Fibroblast of skin of left biceps (primary cell): ENCODE results near the gene ZNF674.

ENCODE experiments used
- DNase-seq, 2 experiments: peaks; one replicate each; pipeline ENCODE4 v3.0.0-alpha.2; 2013; ENCODE audit warnings: low read depth in 2 of 2

Gene ZNF674

DNA sequence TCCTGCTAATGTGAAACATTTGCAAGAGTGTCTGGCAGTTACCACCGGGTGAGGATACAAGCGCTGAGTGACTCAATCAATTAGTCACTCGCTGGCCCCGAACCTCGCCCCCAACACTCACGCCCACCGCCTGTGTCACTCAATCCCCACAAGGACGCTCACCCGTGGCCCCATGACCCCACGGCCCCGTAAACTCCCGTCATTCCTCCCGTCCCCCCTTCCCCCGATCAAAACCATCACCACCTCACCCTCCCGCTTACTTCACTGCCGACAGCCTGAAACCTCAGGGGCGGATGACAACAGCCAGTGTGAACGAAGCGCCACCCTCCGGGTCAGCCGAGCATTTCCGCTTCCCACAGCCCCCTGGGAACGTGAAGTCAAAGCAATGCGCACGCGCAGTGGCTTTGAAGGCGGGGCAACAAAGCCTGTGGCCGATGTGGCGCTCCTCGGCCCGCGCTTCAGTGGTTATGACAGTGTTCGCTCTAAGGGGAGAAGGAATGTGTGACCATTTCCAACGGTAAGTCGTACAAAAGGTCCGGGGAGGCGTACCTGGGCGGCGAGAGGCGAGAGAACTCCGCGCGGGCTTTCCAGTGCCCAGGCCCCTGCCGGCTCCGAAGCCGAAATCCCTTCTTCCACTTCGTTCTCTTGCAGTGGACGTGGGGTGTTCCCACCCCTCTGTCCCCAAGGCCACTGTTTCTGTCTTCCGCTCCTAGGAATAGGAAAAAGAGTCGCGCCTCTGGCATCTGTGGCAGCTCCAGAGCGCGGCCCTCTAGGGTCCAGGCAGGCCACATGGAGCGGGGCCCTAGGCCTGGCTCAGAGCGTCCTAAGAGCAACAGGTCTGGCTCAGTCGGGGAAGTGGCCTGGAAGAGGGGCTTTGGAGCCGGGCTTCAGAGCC, at the start of gene ZNF674:
TSS of gene ZNF674 (minus strand) at position 311 of the 895 bp plus-strand sequence. CDS start 3,334 bp downstream, outside the sequence.
- peak; percentile 67 to 69 for DNase-seq

DNA sequence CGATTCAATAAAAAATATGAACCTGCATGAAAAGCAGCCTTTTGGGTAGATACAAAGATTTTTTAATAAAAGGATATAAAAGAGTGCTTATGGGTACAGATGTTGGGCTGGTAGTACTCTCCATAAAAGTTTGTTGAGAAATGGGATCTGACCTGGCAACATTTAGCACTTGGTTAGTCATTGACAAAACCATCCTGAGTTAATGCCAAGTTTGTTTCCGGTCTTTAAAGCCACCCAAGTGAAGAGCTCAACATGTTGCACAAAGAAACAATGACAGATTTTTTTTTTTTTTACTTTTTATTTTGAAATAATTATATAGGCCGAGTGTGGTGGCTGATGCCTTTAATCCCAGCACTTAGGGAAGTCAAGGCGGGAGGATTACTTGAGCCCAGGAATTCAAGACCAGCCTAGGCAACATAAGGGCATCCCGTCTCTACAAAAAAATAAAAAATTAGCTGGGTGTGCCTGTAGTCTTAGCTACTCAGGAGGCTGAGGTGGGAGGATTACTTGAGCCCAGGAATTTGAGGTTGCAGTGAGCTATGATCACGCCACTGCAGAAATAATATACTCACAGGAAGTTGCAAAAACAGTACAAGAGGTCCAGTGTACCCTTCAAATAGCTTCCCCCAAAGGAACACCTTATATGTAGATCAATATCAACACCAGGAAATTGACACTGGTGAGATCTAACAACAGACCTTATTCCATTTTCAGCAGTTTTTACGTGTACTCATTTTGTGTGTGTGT, 44.9 kb upstream of the ZNF674 start:
- no peak for DNase-seq

DNA sequence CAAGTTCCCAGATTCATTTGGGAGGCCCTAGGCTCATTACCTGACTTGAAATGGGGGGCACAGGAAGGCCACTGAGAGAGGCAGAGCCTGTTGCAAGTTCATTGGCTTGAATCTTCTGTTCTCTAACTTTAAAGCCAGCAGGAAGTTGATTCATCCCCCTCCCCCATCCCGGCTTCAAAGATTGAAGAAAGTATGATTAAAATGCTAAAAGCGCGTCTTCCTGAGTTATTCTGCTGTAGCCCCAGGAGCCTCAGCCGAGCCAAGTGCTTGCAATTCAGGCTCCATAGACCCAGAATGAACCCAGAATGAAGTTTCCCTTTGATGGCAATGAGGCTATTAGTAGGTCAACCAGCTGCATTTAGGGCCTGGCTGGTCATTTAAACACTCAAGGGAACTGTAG, 43.0 kb upstream of the ZNF674 start:
- DNase-seq, result peak in 1 of 2 experiments; percentile 46

DNA sequence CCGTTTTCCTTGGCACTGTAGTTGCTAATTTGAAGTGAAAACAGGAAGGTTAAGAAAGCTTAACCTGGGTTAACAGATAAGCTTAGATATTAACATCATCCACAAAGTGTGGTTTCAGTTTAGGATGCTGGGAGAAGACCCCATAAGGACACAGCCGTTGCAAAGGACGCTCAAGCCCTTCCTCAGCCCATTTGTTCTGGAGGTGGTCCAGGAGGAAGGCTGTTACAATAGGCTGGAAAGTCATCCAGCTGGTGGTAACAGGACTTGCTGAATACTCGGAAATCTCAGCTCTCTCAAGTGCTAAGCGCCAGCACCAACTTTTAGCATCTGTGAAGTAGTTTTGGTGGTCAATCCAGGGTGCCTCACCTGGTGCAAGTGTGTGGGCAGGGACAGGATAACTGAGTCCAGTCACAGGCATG, 42.5 kb upstream of the ZNF674 start:
- DNase-seq, result no peak

DNA sequence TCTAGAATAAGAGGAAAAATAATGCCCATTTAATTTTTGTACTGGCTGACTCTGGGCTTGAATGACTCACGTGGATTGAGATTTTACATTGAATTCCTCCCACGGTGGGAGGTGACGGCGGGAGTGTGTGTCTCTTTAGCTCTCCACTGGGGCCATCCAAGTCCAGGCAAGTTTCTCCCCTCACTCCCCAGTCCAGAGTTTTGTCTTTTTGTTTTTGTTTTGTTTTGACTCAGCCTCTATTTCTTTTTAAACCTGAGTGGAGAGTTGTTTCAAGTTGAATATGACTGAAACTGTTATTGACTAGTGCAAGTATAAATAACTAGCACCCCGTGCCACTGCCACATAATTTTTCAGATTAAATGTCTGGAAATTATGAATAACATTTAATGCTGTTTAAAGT, 41.9 kb upstream of the ZNF674 start:
- no peak for DNase-seq

DNA sequence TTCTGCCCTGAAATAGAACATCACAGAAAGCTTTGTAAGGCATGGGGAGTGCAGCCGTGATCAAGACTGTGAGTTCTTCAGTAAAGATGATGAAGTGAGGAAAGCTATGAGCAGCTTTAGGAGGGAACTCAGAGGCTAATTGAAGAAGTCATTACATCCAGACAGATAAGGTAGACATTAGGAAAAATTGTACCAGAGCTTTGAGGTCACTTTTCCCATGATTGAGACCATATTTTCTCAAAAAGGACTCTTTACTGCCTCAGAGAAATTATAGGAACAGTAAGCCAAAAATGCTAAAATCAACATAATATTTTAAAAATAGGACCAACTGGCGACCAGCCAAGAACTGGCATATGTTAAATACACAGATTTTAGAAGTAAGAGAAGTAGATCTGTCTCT, 39.5 kb upstream of the ZNF674 start:
- no peak for DNase-seq

DNA sequence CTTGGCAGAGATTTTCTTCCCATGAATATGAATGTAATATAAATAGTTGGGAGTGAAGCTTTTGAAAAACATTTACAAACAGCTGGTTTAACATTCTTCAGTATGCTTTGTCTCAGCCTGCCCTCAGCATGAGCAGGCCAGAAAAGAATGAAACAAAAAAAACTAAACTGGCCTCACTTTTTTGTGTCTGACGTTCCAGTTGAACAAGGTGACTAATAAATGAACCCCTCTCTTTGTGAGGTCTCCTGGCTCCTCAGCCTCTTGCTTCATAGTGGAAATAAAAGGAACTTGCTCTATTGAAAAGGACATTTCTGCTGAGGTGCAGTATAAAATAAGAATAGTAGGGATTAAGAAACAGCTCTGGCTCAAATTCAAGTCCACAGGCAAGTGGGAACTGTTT, 37.7 kb upstream of the ZNF674 start:
- peak; percentile 70 to 78 for DNase-seq

DNA sequence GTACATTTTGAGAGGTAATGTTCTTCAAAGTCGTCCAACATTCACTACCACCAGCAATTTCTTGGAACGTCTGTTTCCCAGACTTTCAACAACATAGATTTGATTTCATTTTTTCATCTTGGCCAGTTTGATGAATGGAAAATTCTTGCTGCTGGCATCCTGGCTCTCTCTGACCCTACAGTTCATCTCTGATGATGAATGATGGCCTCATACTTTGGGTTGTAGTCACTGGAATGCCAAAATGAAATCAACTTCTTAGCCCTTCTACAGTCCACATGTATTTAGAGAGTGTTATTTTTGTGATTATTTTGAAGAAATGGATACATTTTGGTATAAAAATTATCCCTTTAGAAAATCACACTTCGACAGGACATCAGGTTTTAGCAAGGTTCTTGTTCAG, 37.1 kb upstream of the ZNF674 start:
- DNase-seq, result no peak

DNA sequence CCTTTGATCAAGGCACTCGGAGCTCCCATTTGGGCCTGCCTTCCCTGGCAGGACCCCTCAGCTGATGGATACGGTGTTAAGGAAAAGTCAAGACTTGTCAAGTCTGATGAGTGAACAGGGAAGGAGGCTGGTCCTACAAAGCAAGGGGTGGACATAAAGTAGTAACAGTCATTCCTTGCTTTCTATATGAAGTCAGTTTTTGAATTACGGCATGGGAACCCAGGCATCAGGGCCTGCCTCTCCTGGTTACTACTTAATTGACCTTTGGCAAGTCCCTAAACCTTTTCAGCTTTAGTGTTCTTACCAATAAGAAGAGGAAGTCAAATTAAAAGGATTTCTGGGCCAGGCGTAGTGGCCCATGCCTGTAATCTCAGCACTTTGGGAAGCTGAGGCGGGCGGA, 35.4 kb upstream of the ZNF674 start:
- no peak for DNase-seq

DNA sequence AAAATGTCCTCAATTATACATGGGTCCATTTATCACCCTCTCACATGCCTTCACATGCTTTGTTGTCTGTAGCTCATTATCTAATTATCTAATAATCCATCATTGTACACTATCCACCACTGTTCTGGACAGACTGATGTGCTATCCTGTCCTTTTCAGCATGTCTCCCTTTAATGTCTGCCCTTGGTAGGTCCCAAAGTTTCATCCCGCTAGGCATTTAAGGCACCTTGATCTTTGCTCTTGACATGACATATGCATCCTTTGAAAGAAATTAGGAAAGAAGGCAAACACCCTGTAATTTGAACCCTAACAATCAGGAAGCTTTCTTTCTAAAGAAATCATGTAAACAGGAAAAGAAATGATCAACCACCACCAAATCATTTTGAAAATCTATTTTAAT, 34.0 kb upstream of the ZNF674 start:
- no peak for DNase-seq

DNA sequence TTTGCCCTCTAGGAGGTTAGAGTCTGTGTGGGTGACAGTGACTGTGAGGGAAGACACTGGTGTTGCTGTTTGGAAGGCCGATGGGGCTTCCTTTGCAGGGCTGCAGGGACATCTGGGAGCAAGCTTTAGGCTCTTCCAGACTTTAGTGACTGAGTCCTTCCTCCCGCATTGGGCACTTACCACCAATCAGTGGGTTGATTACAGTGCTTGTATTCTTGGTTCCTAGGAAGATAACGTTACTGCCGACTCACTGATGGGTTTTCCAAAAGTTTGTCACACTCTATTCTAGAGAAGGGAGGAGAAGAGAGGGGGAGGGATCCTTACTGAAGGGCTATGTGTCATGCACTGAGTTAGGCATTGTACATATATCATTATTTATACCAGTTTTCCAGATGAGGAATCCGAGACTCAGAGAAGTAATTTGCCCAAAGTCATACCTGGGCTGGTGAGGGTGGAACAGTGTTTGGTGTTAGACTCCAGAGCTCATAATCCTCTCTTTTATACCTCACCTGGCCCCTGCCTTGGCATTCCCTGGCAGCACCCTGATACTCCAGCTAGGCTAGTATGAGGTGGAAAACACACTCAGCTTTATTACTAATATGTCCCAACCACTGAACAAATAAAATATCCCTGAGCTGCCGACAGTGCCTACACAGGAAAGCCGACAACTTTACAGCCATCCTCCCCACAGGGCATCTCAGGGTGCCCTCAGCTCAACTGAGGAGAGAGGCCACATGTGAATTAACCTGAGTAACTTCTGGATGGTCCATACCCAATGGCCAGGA, 32.2 kb upstream of the ZNF674 start:
- DNase-seq, result no peak

DNA sequence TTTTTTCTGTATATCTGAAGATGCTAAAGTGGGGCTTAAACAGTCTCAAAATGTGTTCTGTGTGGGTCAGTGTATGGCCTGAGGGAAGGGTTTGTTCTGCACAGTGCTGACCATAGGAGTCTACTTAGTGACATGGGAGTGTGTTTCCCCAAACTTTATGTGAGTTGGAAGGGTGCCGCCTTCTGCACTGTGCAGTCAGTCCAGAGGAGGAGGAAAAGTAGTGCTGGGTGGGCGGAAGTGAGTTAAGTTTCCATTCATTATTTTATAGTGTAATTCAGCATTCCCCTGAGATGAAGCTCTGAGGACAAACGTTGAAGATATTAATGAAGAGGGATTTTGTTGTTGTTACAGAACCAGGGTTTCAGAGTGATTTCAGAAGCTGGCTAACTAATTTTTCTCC, 31.2 kb upstream of the ZNF674 start:
- no peak for DNase-seq

DNA sequence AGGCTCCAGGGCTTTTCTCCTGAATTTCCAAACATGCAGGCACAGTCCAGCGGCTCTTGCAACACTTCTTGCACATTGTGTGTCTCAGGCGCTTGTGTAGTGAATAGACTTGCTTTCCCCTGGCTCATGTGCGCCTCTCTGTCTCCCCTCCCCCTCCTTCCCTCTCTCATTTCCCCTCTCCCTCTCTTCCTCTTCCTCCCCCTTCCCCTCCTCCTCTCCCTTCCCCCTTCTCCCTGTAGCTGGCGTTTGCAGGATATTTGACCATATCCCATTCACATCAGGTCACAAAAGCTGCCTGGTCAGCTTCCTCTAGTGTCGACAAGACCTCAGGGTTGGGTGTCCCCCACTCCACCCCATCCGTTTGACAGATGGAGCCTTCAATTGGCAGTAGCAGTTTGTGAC, 30.8 kb upstream of the ZNF674 start:
- no peak for DNase-seq

DNA sequence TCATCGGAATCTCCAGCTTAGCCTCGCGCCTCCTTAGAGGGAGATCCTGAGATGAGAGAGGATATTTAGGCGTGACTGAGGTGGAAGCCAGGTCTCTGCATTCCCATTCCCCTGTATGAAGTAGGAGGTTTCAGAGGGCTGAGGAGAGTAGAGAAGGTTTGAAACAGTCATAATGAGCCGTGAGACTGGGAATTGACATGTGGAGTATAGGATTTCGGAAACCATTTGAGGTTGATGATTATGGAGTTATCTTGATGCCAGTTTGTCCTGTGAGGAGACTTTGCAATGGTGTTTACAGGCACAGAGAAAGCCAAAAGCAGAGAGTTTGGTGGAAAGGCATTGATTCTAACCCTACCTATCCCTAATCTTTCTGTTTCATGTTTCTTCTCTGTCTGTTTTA, 30.4 kb upstream of the ZNF674 start:
- DNase-seq, result no peak

DNA sequence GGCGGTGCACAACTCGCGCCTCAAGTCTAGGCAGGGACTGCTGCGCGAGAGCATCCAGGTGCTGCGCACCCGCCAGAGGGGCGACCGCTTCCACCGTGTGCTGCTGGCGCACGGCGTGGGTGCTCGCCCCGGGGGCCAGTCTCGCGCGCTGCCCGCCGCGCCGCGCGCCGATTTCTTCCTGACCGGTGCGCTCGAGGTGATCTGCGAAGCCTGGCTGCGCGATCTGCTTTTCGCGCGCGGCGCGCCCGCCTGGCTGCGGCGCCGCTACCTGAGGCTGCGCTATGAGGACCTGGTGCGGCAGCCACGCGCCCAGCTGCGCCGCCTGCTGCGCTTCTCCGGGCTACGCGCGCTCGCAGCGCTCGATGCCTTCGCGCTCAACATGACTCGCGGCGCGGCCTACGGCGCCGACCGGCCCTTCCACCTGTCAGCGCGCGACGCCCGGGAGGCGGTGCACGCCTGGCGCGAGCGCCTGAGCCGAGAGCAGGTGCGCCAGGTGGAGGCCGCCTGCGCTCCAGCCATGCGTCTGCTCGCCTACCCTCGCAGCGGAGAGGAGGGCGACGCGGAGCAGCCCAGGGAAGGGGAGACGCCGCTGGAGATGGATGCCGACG, 29.7 kb upstream of the ZNF674 start:
- no peak for DNase-seq

DNA sequence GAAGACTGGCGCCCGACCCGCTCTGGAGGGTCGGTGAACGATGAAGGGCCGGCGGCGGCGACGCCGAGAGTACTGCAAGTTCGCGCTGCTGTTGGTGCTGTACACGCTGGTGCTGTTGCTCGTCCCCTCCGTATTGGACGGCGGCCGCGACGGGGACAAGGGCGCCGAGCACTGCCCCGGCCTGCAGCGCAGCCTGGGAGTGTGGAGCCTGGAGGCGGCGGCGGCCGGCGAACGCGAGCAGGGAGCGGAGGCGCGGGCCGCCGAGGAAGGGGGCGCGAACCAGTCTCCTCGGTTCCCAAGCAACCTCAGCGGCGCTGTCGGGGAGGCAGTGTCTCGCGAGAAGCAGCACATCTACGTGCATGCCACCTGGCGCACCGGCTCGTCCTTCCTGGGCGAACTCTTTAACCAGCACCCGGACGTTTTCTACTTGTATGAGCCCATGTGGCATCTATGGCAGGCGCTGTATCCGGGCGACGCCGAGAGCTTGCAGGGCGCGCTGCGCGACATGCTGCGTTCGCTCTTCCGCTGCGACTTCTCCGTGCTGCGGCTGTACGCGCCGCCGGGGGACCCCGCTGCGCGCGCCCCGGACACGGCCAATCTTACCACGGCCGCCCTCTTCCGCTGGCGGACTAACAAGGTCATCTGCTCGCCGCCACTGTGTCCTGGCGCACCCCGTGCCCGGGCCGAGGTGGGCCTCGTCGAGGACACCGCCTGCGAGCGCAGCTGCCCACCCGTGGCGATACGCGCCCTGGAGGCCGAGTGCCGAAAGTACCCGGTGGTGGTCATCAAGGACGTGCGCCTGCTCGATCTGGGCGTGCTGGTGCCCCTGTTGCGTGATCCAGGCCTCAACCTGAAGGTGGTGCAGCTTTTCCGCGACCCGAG, 28.9 kb upstream of the ZNF674 start:
- DNase-seq, result no peak

DNA sequence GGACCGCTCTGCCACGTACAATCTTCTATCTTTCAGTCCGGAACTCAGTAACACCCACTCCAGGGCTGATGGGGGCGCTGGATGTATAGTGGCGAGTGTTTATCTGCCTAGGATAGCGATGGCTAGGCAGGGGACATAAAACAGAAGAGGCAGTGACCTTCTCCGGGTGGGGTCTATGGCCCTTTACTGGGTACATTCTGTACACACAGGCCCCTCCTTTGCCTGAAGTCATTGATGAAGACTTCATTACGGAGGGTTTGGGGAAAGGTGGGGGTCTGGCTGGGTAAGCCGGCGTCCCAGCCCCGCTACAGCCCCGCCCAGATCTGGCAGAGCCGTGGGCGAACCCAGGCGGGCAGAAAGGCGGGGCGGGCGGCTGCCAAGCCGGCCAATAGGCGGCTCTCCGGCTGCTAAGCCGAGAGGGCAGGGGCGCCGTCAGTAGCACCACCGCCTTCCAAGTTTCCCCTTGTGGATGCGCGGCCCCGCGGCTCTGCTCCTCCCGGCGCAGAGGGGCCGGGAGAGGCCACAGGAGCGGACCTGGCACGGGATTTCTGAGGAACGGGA, 28.2 kb upstream of the ZNF674 start, which contains the start of gene CHST7:
TSS of gene CHST7 (plus strand) at position 435 of the 561 bp plus-strand sequence. CDS start 167 bp downstream, outside the sequence.
- no peak for DNase-seq

DNA sequence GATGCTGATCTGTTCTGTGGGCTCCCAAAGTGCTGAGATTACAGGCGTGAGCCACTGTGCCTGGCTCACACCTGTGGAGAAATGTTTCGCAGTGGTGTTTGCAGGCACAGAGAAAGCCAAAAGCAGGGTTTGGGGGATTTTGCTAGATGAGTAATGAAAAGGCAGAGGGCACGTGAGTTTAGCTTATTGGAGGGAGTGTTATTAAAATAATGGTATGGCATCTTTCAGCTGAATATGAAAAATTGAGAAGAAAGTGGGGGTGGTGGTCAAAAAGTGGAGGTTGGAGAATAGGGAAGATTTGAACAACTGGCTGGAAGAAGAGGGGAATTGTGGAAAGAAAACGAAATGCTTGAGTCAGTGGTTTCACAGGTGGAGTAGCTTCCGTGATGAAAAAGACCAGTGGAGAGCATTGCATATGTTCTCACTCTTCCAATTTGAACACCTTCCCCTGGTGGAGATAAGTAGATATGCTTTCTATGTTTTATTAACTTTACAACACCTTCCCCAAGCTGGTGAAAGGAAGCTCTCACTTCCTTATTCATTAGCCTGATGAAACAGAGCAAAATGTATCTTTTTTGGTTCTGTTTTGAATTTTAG, 27.2 kb upstream of the ZNF674 start:
- DNase-seq, result no peak

DNA sequence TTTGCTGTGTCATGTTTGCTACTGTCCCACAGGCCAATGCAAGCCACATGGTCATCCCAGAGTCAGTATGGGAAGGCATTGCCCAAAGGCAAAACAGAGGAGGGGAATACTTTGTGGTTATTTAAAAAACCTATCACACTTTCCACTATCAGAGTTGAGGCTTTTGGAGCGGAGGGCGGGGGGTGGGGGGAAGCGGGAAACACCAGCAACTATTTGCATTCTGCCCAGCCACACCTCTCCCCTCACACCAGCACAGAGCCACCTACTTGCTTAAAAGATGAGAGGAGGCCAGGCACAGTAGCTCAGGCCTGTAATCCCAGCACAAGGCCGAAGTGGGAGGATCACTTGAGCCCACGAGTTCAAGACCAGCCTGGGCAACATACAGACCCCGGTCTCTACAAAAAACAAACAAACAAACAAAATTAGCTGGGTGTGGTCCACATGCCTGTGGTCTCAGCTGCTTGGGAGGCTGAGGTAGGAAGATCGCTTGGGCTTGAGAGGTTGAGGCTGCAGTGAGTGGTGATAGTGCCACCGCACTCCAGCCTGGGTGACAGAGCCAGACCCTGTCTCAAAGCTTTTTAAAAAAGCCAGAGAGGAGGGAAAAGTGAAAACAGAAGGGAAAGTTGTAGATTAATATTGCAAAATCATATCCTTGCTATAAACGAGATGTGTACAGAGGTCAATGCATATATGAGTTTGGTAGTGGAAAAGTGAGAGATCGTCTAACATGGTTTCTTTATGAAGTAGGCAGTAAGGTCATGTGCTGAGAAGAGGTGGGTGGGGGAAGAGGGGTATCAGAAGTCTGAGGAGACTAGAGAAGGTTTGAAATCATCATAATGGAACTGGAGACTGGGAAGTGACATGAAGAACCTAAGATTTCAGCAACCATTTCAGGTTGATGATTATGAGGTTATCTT, 26.5 kb upstream of the ZNF674 start:
- no peak for DNase-seq
